ENCODE measurements around the gene ELAPOR1.

ELAPOR1 gene

DNA sequence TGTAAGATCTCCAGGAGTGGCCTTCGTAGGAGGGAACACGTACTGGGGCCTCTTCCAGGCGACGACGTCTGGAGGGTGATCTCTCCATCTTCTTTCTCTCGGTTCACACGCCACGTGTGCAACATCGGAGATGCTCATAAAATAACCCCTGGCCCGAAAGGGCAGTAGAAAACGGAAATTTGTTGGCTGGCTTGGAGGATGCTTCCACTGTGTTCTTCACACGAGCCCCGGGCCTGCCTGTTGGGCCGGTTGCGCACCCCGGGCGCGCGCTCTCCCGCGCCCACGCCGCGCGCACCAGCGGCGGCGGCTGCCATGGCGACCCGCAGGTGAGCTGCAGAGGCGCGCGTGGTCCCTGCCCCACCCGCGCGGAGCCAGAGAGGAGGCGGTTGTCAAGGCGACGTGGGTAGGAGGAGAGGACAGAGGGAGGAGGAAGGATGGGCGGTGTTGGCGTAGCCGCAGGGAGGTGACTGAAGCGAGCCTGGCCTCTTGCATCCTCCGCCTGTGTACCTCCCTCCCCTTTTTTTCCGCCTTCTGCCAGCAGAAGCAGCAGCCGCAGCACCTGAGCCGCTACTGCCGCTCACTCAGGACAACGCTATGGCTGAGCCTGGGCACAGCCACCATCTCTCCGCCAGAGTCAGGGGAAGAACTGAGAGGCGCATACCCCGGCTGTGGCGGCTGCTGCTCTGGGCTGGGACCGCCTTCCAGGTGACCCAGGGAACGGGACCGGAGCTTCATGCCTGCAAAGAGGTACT lies at the start of gene ELAPOR1:
Gene ELAPOR1 (plus strand): TSS at position 526 of the 752 bp plus-strand sequence. CDS start 69 bp downstream, at position 595.
- DNase-seq (ENCODE audit: low spot score): peak; percentile 95

DNA sequence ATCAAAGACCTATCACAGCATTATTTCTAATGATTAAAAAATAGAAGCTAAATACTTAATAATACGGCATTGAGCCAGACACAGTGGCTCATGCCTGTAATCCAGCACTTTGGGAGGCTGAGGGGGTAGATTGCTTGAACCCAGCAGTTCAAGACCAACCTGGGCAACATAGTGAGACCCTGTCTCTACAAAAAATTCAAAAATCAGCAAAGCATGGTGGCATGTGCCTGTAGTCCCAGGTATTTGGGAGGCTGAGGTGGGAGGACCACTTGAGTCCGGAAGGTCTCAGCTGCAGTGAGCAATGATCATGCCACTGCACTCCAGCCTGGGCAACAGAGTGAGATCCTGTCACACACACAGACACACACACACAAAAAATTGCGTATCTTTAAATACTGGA lies 48.8 kb upstream of the ELAPOR1 start:
- no peak for DNase-seq (ENCODE audit: low spot score)

DNA sequence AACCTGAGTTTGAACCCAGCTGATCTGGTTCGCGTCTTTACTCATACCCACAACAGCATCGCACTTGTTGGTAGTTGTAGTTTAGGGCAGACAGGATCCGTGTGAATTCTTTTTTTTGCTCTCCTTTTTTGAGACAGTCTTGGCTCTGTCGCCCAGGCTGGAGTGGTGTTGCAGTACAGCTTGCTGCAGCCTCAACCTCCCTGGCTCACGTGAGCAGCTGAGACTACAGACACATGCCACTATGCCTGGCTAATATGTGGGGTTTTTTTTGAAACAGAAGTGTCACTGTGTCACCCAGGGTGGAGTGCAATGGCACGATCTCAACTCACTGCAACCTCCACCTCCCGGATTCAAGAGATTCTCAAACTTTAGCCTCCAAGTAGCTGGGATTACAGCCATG lies 46.0 kb upstream of the ELAPOR1 start:
- no peak for DNase-seq (ENCODE audit: low spot score)

GRCh38 chr1:109069294-109069693 lies 44.6 kb upstream of the ELAPOR1 start:
- no peak for DNase-seq (ENCODE audit: low spot score)

- DNase-seq (ENCODE audit: low spot score): peak; percentile 85
Observed at GRCh38 chr1:109075531-109076490, 38.1 kb upstream of the ELAPOR1 start, which contains the start of gene TAF13. TSS of gene TAF13 (minus strand) at chr1:109076003. CDS start at chr1:109075947, 56 bp downstream.

- DNase-seq (ENCODE audit: low spot score): no peak
Observed at GRCh38 chr1:109078317-109078716, 35.6 kb upstream of the ELAPOR1 start.

- no peak for DNase-seq (ENCODE audit: low spot score)
Observed at GRCh38 chr1:109079240-109079622, 34.7 kb upstream of the ELAPOR1 start.

GRCh38 chr1:109080441-109081082 lies 33.4 kb upstream of the ELAPOR1 start:
- no peak for DNase-seq (ENCODE audit: low spot score)

DNA sequence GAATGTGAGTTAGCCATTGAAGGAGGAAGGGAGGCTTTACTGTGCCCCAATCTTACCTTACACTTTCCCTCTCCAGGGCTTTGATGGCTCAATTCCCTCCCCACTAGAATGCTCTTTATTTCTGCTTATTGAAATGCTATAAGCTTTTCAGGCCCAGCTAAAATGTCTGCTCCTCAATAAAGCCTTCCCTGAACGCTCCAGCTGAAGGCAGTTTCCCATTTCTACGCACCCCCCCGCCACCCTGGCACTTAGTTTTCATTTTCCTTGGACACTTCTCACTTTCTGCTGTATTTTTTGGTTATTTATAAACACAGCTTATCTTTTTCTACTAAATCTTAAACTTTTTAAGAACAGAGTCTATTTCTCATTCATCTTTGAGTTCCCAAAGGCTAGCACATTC lies 30.4 kb upstream of the ELAPOR1 start:
- no peak for DNase-seq (ENCODE audit: low spot score)

GRCh38 chr1:109083923-109084322 lies 30.0 kb upstream of the ELAPOR1 start:
- DNase-seq (ENCODE audit: low spot score): no peak

DNA sequence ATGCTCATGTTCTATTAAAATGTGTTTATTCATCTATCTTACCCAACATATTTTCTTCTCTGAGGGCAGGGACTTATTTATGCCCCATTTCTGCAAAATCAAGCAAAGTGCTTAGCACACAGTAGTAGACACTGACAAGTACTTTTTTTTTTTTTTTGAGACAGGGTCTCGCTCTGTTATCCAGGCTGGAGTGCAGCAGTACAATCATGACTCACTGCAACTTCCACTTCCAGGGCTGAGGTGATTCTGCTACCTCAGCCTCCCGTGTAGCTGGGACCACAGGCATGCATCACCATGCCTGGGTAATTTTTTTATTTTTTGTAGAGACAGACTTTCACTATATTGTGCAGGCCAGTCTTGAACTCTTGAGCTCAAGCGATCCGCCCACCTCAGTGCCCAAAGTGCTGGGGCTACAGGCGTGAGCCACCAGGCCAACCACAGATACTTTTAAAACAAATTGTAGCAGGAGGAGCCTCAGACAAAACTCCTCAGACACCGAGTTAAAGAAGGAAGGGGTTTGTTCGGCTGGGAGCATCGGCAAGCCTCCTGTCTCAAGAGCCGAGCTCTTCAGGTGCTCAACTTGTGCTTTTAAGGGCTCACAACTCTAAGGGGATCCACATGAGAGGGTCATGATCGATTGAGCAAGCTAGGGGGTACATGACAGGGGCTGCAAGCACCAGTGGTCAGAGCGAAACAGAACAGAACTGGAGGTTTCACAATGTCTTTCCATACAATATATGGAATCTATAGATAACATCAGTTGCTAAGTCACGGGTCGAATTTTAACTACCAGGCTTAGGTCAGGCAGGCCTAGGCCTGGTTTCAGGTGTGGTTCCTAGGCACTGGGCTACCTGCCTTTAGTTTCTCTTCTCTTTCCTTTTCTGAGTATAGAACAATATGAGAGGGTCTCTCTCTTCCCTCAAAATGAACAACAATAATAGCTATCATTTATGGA lies 29.1 kb upstream of the ELAPOR1 start:
- no peak for DNase-seq (ENCODE audit: low spot score)

- DNase-seq (ENCODE audit: low spot score): peak; percentile 45
Observed at GRCh38 chr1:109089242-109090015, 24.5 kb upstream of the ELAPOR1 start.

DNA sequence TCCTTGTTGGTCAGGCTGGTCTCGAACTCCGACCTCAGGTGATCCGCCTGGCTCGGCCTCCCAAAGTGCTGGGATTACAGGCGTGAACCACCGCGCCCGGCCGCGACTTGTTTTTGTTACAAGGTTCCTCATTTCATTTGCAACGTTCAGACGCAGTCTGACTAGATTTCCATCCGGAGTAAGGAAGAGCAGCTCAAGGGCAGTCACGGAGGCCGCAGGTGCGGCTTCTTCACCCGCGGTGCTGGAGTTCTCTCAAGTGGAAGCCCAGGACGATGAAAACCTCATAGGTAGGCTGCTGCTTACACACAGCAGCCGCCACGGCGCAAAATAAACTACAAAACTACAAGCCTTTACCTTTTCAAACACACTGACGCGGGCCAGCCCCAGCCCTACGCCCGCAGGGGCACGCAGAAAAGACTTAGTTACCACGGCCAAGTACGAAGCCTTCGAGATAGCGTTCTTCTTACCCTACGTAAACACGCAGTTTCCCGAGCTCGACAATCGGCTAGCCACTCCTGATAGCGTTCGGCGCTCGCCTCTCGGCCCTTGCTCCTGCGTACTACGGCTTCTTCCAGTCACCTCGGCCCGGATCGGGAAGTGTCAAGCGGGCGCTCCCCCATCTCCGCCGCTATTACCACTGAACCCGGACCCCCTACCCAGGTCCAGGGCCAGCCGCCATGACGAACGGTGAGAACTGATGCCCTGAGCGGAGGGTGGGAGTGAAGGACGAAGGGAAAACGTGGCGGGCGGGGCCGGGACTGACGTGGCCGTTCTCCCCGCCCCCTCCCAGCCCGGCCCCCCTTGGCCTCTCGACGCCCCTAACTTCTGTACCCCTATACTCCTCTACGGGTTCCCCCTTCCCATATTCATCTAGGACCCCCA lies 23.5 kb upstream of the ELAPOR1 start, which contains the start of gene TMEM167B:
Gene TMEM167B (plus strand): TSS at position 569 of the 882 bp plus-strand sequence. CDS start 109 bp downstream, at position 678.
- DNase-seq (ENCODE audit: low spot score): peak; percentile 89

DNA sequence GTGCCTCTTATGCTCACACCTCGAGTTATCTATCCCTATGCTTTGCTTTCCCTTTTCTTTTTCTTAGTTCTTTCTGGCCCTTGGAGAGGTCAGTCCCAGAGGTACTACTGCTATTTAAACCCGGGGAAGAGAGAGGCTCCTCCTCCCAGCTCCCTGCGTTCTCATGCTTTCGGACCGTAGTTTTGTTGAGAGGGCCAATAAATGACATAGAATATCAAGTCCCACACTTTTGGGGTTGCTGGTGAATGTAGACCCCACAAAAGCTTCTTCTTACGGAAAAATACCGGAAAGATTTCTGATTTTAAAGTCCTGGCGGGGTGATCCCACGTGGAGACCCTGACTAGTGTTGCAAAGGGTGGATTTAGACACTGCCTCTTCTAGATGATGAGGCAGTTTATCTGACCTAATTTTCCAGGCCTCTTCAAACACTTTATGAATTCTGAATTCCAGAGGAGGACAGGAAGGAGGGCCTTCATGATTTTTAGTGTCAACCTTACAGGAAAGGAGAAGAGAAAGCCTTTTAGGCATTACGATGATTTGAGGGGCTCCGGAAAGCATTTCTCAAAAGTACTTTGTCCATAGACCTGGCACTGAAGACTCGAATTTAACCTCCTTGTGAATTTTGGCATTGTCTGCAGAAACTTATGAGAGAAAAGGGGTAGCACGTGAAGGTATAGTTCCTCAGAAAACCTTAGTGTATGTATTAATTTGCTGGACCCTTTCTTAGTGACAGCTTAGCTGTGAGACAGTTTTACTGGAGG lies 22.7 kb upstream of the ELAPOR1 start:
- DNase-seq (ENCODE audit: low spot score): no peak

DNA sequence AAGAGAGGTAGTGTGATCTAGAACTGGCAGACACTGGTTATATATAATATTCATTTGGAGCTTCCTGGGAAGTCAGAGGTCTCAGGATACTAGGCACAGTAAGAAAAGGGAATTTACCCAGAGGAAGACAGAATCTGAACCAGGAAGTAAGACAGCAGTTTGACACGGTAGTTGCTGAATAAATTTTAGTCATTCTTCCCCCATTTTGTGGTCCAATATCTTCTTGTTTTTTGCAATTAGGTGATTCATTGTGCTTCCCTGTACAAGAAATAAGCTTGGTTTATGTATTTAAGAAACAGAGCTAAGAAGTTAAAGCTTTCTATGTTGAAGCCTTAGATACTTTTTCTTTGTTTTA lies 22.1 kb upstream of the ELAPOR1 start:
- DNase-seq (ENCODE audit: low spot score): peak; percentile 27

GRCh38 chr1:109094377-109094803 lies 19.5 kb upstream of the ELAPOR1 start:
- no peak for DNase-seq (ENCODE audit: low spot score)

DNA sequence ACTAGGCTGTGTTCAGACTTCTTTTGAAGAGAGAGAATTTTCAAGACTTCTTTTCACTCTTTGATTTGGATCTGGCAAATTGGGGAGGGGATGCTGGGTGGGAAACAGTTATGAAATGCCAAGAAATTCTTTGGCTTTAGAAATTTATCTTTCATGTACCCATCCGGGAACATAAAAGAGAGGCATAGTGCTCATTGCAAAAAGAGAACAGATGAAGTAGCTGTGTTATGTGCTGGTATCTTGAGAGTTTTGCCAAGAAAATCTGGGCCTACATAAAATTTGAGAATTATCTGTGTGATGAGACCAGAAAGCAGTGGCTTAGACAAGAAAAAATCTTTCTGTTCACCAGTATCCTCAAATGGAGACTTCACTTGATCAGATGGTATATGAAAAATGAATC lies 19.0 kb upstream of the ELAPOR1 start:
- no peak for DNase-seq (ENCODE audit: low spot score)

GRCh38 chr1:109095631-109096030 lies 18.3 kb upstream of the ELAPOR1 start:
- no peak for DNase-seq (ENCODE audit: low spot score)

GRCh38 chr1:109096120-109096519 lies 17.8 kb upstream of the ELAPOR1 start:
- no peak for DNase-seq (ENCODE audit: low spot score)
